A673 (cell line): ENCODE data around the gene AMPH. TPM values are rescaled to one million over a fixed set of nuclear protein-coding genes. Genes with fewer than 3 reads are reported as not detected.

Experiments
- BruUV-seq: library from RNA; stranded (reverse); fragments of 400-500 nt; replicated peaks from 2 replicates; lab custom pipeline; 2021; lab: Mats Ljungman, UMichigan
- CTCF ChIA-PET: fragments of 300-600 bp; sonication (Branson Sonifier 250); formaldehyde crosslinking; loops from one replicate; lab custom pipeline; 2022; ENCODE audit warnings: antibody characterized with exemption; lab: Charles Lee
- POLR2A ChIA-PET: fragments of 300-600 bp; sonication (Branson Sonifier 250); formaldehyde crosslinking; loops from one replicate; lab custom pipeline; 2022; ENCODE audit warnings: antibody characterized with exemption; ENCODE audit not compliant: low non-redundant PET; lab: Charles Lee
- DNase-seq: peaks from one replicate; pipeline ENCODE4 v3.0.0-alpha.2; 2015; ENCODE audit warnings: low spot score
- H3K27ac ChIP-seq: fragments of 200-600 bp; sonication (generic); 2 replicates; pipeline ENCODE4 v1.5.1; 2016; ENCODE audit warnings: mixed run types, low read depth, mild to moderate bottlenecking, mixed read lengths, antibody characterized with exemption, low read length; ENCODE audit not compliant: poor library complexity, severe bottlenecking
- H3K27me3 ChIP-seq: fragments of 200-600 bp; sonication (generic); replicated peaks from 2 replicates; pipeline ENCODE4 v1.6.1; 2017; ENCODE audit warnings: mixed run types, low read depth, mild to moderate bottlenecking, mixed read lengths, antibody characterized with exemption, low read length; ENCODE audit not compliant: insufficient read depth, poor library complexity
- H3K36me3 ChIP-seq: fragments of 200-600 bp; sonication (generic); 2 replicates; pipeline ENCODE4 v1.6.1; 2016; ENCODE audit warnings: mixed run types, mild to moderate bottlenecking, mixed read lengths, antibody characterized with exemption, low read length; ENCODE audit not compliant: insufficient read depth, poor library complexity, severe bottlenecking
- H3K4me1 ChIP-seq: fragments of 200-600 bp; sonication (generic); 2 replicates; pipeline ENCODE4 v1.6.1; 2017; ENCODE audit warnings: mixed run types, mild to moderate bottlenecking, mixed read lengths, antibody characterized with exemption, low read length; ENCODE audit not compliant: insufficient read depth, poor library complexity, severe bottlenecking
- H3K4me3 ChIP-seq: fragments of 200-600 bp; sonication (generic); 2 replicates; pipeline ENCODE4 v1.5.1; 2016; ENCODE audit warnings: low read depth, mixed run types, mild to moderate bottlenecking, mixed read lengths, low read length; ENCODE audit not compliant: poor library complexity, severe bottlenecking
- H3K9me3 ChIP-seq: fragments of 200-600 bp; sonication (generic); 2 replicates; pipeline ENCODE4 v1.6.1; 2016; ENCODE audit warnings: mixed run types, low read depth, mild to moderate bottlenecking, mixed read lengths, antibody characterized with exemption, low read length; ENCODE audit not compliant: poor library complexity, severe bottlenecking
- EZH2 ChIP-seq: fragments of 200-600 bp; sonication (generic); IDR thresholded peaks from 2 replicates; pipeline ENCODE4 v1.6.1; 2017; ENCODE audit warnings: borderline replicate concordance, low read depth, mild to moderate bottlenecking, mixed read lengths, antibody characterized with exemption, low read length; ENCODE audit not compliant: poor library complexity, severe bottlenecking
- intact Hi-C: fragments of 100-400 bp; cut with micrococcal nuclease; formaldehyde crosslinking; loops from one replicate; pipeline ENCODE4 v1.10.0; 2022; ENCODE audit not compliant: unreplicated experiment
- total RNA-seq: library from RNA; stranded (reverse); gene quantifications from 2 replicates; pipeline ENCODE4 v1.2.3, GENCODE V29; 2021
- TF ChIP-seq, protein P1 (sequence below): fragments of 300-800, 200-600 bp; sonication (generic); conservative IDR thresholded peaks from 2 replicates; pipeline ENCODE4 v1.5.1; 2017; ENCODE audit warnings: low read depth, mild to moderate bottlenecking, antibody characterized with exemption, low read length, moderate library complexity, mixed read lengths

The AMPH gene
- total RNA-seq, 1 experiment from 2014 or later: 2.1 TPM

DNA sequence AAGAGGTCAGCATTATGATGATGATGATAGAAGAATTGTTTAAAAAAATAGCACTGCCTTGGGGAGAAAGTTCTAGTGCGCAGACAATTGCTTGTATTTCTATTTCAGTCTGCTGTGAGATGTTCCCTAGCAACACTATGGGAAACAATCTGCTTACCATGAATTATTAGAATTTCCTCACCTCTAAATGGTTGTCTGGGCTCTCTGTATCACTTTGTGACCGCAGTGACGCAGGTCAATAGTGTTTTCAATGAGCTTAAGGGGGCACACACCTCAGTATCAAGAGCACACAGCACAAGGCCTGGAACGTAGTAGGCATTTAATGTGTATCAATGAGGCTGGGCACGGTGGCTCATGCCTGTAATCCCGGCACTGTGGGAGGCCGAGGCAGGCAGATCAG is 258.9 kb downstream of the AMPH start:
- TF ChIP-seq, protein P1, sequence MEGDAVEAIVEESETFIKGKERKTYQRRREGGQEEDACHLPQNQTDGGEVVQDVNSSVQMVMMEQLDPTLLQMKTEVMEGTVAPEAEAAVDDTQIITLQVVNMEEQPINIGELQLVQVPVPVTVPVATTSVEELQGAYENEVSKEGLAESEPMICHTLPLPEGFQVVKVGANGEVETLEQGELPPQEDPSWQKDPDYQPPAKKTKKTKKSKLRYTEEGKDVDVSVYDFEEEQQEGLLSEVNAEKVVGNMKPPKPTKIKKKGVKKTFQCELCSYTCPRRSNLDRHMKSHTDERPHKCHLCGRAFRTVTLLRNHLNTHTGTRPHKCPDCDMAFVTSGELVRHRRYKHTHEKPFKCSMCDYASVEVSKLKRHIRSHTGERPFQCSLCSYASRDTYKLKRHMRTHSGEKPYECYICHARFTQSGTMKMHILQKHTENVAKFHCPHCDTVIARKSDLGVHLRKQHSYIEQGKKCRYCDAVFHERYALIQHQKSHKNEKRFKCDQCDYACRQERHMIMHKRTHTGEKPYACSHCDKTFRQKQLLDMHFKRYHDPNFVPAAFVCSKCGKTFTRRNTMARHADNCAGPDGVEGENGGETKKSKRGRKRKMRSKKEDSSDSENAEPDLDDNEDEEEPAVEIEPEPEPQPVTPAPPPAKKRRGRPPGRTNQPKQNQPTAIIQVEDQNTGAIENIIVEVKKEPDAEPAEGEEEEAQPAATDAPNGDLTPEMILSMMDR: no peak
- TF ChIP-seq EZH2: no peak
- ChIA-PET CTCF (no interaction called here), POLR2A (no interaction called here)
- H3K9me3 ChIP-seq: no peaks in the 10 kb centered on the region
- no peaks in the 10 kb centered on the region for H3K27me3 ChIP-seq
- H3K36me3 ChIP-seq: no peaks in the 10 kb centered on the region
- no peaks in the 10 kb centered on the region for H3K4me1 ChIP-seq
- no peak overlapping the region for H3K27ac ChIP-seq
- no peak overlapping the region for H3K4me3 ChIP-seq
- BruUV-seq: no TSS peak
- DNase-seq: no peak
- intact Hi-C loops: no loop called here

DNA sequence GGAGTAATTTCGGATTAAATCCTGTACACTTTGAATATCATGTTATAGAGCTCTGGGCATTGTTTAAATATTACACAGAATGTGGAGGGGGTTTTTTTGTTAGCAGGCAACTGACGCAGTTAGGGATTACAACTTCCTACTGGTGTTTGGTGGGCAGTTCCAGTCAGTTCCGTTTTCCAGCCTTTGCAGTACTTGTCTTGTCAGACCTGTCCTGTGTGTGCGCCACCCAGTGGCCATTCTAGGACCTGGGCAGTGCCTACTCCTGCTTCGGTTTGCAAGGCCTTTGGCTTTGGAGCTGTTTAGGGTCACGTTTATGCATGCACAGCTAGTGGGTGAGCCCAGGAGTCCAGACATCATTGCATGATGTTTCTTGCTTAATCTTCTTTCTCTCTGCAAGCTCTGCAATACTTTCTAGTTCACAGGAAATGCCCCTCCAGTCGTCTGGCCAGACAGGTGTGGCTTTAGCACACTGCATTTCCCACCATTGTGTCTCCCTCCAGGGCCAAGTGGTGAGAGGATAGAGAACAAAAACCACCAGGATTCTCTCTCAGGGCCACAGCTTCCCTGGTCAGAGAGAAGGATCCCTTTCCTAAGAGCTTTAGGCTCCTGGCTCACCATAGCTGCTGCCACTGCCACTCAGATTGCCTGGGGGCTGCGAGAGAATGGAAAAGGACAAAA is 261.2 kb downstream of the AMPH start:
- Histone ChIP-seq H3K4me1 (no peaks in the 10 kb centered on the region), H3K36me3 (no peaks in the 10 kb centered on the region), H3K27me3 (no peaks in the 10 kb centered on the region), H3K9me3 (no peaks in the 10 kb centered on the region), H3K27ac (no peak overlapping the region), H3K4me3 (no peak overlapping the region)
- TF ChIP-seq, protein P1: peak; percentile 96
- no peak for TF ChIP-seq EZH2
- DNase-seq: peak; percentile 87
- no TSS peak for BruUV-seq
- POLR2A ChIA-PET: no interaction called here
- CTCF ChIA-PET: interaction anchor here (2.2 kb wide), 1 partner anchor 154 kb away, joined by 18 read pairs; no protein-coding TSS in a partner anchor
- intact Hi-C loops: loop anchor here (2.0 to 5.0 kb wide), 2 partner anchors 263 to 469 kb away; no protein-coding TSS in a partner anchor

DNA sequence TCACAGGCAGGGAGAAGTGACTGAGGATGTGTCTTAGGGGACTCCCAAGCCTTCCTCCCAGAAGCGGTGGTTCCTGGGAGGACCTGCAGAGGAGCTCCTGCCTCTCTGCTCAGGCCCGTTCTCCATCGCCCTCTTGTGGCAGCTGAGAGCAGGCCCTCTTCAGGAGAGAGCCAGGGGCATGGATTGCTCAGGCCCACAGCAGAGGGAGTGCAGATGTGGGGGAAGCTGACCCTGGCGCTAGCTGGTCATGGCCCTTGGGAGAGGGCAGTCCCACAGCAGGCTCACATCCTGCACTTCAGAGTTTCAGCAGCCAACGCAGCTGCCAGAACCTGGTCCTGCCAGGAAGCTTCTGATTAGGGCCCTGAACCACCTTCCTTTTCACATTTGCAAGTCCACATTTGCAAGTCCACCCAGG is 263.0 kb downstream of the AMPH start:
- peak; percentile 91 for DNase-seq
- Histone ChIP-seq H3K4me3 (no peak overlapping the region), H3K36me3 (no peaks in the 10 kb centered on the region), H3K9me3 (no peaks in the 10 kb centered on the region), H3K4me1 (no peaks in the 10 kb centered on the region), H3K27me3 (no peaks in the 10 kb centered on the region), H3K27ac (no peak overlapping the region)
- no peak for TF ChIP-seq EZH2
- TF ChIP-seq, protein P1: peak; percentile 86
- CTCF ChIA-PET: interaction anchor here (0.7 to 2.2 kb wide), 6 partner anchors 15 to 466 kb away, joined by 3 to 18 read pairs (median 4); no protein-coding TSS in a partner anchor
- intact Hi-C loops: loop anchor here (2.0 to 5.0 kb wide), 2 partner anchors 261 to 467 kb away; no protein-coding TSS in a partner anchor
- POLR2A ChIA-PET: interaction anchor here (0.6 kb wide), 1 partner anchor 32 kb away, joined by 8 read pairs; no protein-coding TSS in a partner anchor
- no TSS peak for BruUV-seq
